ENCODE measurements around the gene SSH2. TPM values are rescaled to one million over a fixed set of nuclear protein-coding genes. Genes with fewer than 3 reads are reported as not detected.
"Not testable (repeated sequence)": the region's sequence is repeated elsewhere in the genome, so short reads cannot be mapped to it uniquely, and the experiment has no call there.

Gene SSH2
- total and polyA plus RNA-seq, 4 donors = 7.5 to 14.1 (median 11.2) TPM

- Histone ChIP-seq H3K4me3 (ENCODE audit: low read depth in 1 of 3, low read length in 3 of 3) (no peak overlapping the region), H3K27me3 (ENCODE audit: control insufficient read depth in 4 of 4, insufficient read depth in 4 of 4, low read length in 3 of 4) (no peaks in the 10 kb centered on the region), H3K36me3 (ENCODE audit: control insufficient read depth in 4 of 4, insufficient read depth in 3 of 4, low read depth in 1 of 4, low read length in 3 of 4) (no peaks in the 10 kb centered on the region), H3K9me3 (ENCODE audit: control insufficient read depth in 4 of 4, low read length in 3 of 4) (peaks cover 0 to 5% (median 0%) of the 10 kb centered on the region in 4 donors), H3K4me1 (ENCODE audit: control insufficient read depth in 4 of 4, insufficient read depth in 4 of 4, low read length in 3 of 4) (no peaks in the 10 kb centered on the region), H3K27ac (ENCODE audit: low read depth in 1 of 2, low read length in 2 of 2) (no peak overlapping the region), H3K9ac (ENCODE audit: low read depth in 1 of 2, low read length in 2 of 2) (no peak overlapping the region)
- TF ChIP-seq ZBTB33 (IDR thresholded peaks at IDR 0.05) (no peak), CTCF (IDR thresholded peaks at IDR 0.05; ENCODE audit: low read depth, low read length, missing input control) (no peak), HNF4A (conservative IDR thresholded peaks at IDR 0.05) (no peak), HNF4G (IDR thresholded peaks at IDR 0.05) (no peak), RXRA (IDR thresholded peaks at IDR 0.05) (no peak), RAD21 (IDR thresholded peaks at IDR 0.05) (no peak), FOXA2 (IDR thresholded peaks at IDR 0.05) (no peak), EGR1 (IDR thresholded peaks at IDR 0.05; ENCODE audit: low read depth in 2 of 2) (no peak), MAX (IDR thresholded peaks at IDR 0.05) (no peak), NR2F2 (IDR thresholded peaks at IDR 0.05) (no peak), GABPA (IDR thresholded peaks at IDR 0.05 in 1 of 2, conservative IDR thresholded peaks at IDR 0.05 in 1 of 2) (no peak)
- 82% methylated on average over 4 of the region's 4 CpGs for WGBS
- DNase-seq (ENCODE audit: low spot score) = no peak
These were observed 29.8 kb upstream of the SSH2 start for GRCh38 chr17:29959658-29960337.

- H3K27me3 ChIP-seq (ENCODE audit: control insufficient read depth in 4 of 4, insufficient read depth in 4 of 4, low read length in 3 of 4) = no peaks in the 10 kb centered on the region
- H3K4me1 ChIP-seq (ENCODE audit: control insufficient read depth in 4 of 4, insufficient read depth in 4 of 4, low read length in 3 of 4) = no peaks in the 10 kb centered on the region
- peaks cover 0 to 10% (median 0%) of the 10 kb centered on the region in 4 donors for H3K9me3 ChIP-seq (ENCODE audit: control insufficient read depth in 4 of 4, low read length in 3 of 4)
- H3K9ac ChIP-seq (ENCODE audit: low read depth in 1 of 2, low read length in 2 of 2) = no peak overlapping the region
- H3K36me3 ChIP-seq (ENCODE audit: control insufficient read depth in 4 of 4, insufficient read depth in 3 of 4, low read depth in 1 of 4, low read length in 3 of 4) = no peaks in the 10 kb centered on the region
- no peak for TF ChIP-seq FOXA1 (IDR thresholded peaks at IDR 0.05)
- TF ChIP-seq ZBTB33 (IDR thresholded peaks at IDR 0.05) = no peak
- TF ChIP-seq MAX (IDR thresholded peaks at IDR 0.05) = no peak
- no peak for TF ChIP-seq SP1 (IDR thresholded peaks at IDR 0.05)
- TF ChIP-seq FOXA2 (IDR thresholded peaks at IDR 0.05) = no peak
- no peak for TF ChIP-seq YY1 (IDR thresholded peaks at IDR 0.05)
- TF ChIP-seq REST (IDR thresholded peaks at IDR 0.05) = no peak
- no peak for TF ChIP-seq RXRA (IDR thresholded peaks at IDR 0.05)
- no peak overlapping the region for H3K27ac ChIP-seq (ENCODE audit: low read depth in 1 of 2, low read length in 2 of 2)
- DNase-seq (ENCODE audit: low spot score) = no peak
- 81% methylated on average over 4 of the region's 4 CpGs for WGBS
- H3K4me3 ChIP-seq (ENCODE audit: low read depth in 1 of 3, low read length in 3 of 3) = no peak overlapping the region
These were observed 29.1 kb upstream of the SSH2 start for GRCh38 chr17:29958947-29959657.

GRCh38 chr17:29957488-29957887 is 27.5 kb upstream of the SSH2 start:
- H3K9me3 ChIP-seq (ENCODE audit: control insufficient read depth in 4 of 4, low read length in 3 of 4); DNase-seq (ENCODE audit: low spot score); H3K27ac ChIP-seq (ENCODE audit: low read depth in 1 of 2, low read length in 2 of 2); H3K9ac ChIP-seq (ENCODE audit: low read depth in 1 of 2, low read length in 2 of 2); H3K27me3 ChIP-seq (ENCODE audit: control insufficient read depth in 4 of 4, insufficient read depth in 4 of 4, low read length in 3 of 4); H3K4me3 ChIP-seq (ENCODE audit: low read depth in 1 of 3, low read length in 3 of 3); H3K4me1 ChIP-seq (ENCODE audit: control insufficient read depth in 4 of 4, insufficient read depth in 4 of 4, low read length in 3 of 4); H3K36me3 ChIP-seq (ENCODE audit: control insufficient read depth in 4 of 4, insufficient read depth in 3 of 4, low read depth in 1 of 4, low read length in 3 of 4): not testable (repeated sequence)
- 97% methylated on average over 1 of the region's 1 CpG for WGBS
